Stimulated activated naive CD8-positive, alpha-beta T cell treated with anti-CD3 and anti-CD28 coated beads, Interleukin-15, Interleukin-2, amounts not matched to agents 100 U/mL and 50 U/mL, for 24 hours (primary cell): ENCODE measurements around the gene DUS3L.

Experiments
- ATAC-seq: fragments of 150-1000 bp; cut with Tn5 transposase; one replicate; pipeline ENCODE4 v1.10.0; 2021
- DNase-seq: peaks from one replicate; pipeline ENCODE4 v3.0.0; 2021

The DUS3L gene, protein sequence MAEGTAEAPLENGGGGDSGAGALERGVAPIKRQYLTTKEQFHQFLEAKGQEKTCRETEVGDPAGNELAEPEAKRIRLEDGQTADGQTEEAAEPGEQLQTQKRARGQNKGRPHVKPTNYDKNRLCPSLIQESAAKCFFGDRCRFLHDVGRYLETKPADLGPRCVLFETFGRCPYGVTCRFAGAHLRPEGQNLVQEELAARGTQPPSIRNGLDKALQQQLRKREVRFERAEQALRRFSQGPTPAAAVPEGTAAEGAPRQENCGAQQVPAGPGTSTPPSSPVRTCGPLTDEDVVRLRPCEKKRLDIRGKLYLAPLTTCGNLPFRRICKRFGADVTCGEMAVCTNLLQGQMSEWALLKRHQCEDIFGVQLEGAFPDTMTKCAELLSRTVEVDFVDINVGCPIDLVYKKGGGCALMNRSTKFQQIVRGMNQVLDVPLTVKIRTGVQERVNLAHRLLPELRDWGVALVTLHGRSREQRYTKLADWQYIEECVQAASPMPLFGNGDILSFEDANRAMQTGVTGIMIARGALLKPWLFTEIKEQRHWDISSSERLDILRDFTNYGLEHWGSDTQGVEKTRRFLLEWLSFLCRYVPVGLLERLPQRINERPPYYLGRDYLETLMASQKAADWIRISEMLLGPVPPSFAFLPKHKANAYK

DNA sequence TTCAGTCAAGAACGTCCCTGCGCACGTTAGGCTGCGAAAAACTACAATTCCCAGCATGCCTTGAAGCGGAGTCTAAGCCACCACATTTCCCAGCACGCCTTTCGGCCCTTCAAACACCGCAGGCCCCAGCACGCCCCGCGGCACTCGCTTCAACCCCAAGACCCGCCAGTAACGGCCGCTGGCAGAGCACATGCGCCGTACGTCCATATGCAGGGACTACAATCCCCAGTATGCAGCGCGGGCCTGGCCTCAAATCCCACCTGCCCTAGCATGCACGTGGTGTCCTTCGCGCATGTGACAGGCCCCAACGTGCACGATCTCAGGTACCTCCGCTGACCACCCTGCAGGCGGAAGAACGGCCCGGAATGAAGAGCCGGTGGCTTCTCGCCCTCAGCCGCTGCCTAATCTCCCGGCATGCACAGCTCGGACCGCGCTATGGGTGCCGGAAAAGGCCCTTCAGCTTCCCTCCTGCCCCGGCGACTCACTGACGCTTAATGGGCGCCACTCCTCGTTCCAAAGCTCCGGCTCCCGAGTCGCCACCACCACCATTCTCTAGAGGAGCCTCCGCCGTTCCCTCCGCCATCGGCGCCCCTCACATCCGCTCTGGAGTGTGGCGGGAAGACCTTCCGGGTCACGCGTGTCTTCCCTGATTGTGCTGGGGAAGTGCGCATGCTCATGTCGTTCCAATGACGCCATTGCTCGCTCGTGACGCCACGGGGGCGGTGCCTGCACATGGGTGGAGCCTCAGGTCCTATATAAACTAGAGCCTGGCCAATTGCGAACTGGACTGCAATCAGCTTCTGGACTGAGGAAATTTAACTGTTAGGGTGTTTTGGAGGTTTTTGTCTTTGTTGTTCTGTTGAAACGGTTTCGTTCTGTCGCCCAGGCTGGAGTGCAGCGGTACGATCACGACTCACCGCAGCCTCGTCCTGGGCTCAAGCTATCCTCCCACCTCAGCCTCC lies at the start of gene DUS3L:
Gene DUS3L, minus strand, starts transcription at position 605 of the 962 bp plus-strand sequence. Its CDS starts 22 bp downstream, at position 583.
- peak; percentile 97 for DNase-seq
- ATAC-seq = peak; percentile 97

DNA sequence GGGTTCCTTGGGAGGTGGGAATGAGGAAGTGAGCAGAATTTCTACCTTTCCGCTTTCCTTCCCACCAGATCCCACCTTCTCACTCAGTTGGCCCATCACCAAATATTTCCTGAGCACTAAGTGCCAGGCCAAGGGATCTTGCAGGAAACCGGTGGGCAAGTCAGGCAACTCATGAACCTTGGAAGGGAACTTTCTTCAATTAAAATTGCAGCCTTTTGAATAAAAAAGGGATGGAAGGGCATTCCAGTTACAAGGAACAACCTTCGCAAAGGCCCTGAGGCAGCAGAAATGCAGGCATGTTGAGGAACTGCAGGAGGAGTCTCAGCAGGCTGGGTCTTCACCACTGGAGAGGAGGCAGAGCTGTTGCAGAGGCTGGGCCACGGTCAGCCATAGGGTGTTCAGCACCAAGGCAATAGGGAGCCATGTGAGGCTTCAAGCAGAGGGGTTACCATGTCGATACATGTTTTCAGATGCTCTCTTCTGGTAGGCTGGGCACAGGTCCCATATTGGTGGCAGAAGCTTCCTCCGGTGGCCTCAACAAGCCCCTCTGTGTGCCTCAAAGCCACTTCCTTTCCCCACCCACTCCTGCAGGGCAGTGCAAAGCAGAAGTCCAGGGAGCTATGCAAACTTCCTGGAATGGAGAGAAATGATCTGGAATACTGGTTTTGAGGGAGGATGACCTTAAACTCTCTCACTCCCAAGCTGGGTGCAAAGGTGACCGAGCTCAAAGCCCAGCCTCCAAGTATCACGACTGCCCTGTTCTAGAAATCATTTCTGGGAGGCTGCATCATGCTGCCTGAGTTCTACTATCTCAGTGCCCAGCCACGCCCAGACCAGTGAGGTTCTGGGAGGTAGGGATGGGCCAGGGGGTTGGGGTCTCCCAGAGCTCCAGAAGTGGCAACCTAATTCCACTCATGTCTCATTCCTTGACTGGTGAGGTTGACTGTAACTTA lies 48.4 kb upstream of the DUS3L start, which contains the start of gene FUT6:
Gene FUT6, minus strand, starts transcription at position 638 of the 953 bp plus-strand sequence. CDS start 7,135 bp downstream, outside the sequence.
- DNase-seq (no peak), ATAC-seq (no peak)

DNA sequence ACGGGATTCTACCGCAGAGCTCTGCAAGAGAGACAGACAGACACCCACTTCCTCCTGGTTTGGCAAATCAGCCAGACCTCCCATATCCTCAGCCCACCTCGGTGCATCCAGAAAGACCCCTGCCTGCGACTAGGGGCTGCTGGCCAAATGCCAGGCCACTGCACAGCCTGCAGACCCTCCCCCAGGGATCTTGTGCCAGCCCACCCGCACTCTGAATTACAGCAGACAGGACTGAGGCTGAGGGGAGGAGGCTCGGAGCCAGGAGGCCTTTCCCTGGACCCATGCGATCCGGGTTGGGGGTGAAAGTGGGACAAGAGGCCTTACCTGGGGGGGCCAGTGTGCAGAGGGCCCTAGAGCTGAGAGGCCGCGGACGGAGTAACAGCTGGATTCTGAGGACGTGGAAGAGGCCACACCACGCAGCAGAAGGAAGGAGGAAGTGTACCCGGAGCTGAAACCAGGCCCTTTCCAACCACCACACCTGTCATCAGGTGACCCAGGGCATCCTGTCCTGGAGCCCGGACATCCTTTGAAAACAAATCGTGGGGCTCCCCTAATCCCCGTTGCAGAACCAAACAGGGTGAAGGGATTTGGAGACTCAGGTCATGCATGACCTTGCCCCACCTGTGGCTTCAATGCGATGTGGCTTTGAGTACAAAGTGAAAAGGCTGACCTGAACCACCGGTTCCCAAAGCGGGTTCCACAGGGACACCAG lies 47.5 kb upstream of the DUS3L start:
- no peak for ATAC-seq
- DNase-seq = no peak

DNA sequence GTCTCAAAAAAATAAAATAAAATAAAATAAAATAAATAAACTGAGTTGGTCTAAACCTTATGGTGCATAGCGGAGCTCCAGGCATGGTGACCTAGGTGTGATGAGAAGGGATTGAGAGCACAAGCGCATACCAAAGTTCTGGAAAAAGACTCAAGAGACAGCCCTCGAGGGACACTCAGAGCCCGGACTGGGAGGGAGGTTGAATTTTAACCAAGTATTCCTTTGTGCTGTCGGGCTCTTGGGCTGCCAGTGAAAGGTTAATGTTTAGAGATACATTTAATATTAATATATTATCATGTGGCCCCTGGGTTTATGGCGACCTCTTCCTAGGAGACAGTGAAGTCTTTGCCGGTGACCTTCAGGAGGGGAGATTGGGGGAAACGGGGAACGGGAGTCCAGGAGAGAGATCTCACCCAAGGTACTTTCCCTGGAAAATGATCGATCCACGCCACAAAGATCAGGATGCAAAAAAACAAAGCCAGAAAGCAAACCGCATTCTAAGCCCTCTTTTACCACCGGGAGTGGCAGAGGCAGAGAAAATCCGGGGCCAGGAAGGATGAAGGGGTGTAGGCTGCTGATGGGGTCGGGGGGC lies 46.9 kb upstream of the DUS3L start:
- ATAC-seq (no peak), DNase-seq (no peak)

DNA sequence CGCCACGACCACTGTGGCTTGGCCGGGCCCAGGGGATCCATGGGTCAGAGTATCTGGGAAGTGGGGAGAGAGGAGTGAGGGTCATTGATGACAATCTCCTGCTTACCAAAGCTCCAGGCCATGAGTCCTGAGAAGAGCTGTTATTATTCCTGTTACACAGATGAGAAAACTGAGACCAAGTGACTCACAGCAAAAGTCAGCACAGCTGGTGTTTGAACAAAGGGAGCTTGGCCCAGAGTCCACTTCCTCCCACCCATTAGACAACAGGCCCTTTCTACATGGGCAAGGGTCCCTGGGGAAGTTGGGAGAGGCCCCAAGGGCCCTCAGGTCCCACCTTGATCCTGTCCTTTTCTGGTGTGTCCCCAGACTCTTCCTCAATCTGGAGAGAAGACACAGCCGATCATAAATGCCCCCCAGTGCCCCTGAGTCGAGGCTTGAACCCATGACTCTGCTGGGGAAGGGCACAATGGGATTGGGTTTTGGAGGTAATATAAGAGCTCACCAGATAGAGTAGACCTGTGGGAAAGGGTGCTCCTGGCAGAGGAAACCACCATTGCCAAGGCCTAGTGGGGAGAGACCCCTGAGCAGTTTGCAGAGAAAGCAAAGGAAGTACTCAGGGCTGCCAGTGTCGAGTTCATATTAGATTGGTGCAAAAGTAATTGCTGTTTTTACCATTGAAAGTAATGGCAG lies 41.7 kb upstream of the DUS3L start:
- DNase-seq (no peak), ATAC-seq (no peak)

DNA sequence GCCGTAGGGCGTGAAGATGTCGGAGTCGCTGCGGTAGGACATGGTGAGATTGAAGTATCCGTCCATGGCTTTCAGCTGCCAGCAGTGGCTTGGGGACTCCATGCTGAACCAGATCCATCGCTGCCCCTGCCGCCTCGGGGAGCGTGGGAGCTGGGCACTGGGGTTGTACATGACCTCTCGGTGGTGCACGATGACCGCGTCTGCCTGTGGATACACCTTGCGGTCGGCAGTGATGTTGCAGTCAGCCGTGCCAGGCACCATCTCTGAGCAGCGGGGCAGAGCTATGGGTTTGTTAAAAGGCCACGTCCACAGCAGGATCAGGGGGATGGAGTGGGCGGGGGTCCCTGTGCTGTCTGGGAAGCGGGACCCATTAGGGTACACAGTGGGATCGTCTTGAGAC lies 41.1 kb upstream of the DUS3L start:
- DNase-seq = no peak
- no peak for ATAC-seq

DNA sequence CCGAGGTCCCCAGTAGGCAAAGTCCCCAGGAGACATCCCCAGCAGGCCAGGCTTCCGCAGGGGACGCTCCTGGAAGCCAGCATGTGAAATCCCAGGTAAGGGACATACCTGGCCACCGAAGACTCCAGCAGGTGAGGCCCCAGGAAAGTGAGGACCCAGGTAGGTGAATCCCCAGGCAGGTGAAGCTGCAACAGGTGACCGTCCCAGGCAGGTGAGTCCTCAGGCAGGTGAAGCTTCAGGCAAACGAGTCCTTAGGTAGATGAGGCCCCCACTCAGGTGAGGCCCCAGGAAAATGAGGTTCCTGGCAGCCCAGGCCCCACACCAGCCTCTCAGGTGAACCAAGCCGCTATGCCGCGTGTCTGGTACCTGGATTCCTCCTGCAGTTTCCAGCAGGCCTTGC lies 40.2 kb upstream of the DUS3L start:
- ATAC-seq (no peak), DNase-seq (no peak)

DNA sequence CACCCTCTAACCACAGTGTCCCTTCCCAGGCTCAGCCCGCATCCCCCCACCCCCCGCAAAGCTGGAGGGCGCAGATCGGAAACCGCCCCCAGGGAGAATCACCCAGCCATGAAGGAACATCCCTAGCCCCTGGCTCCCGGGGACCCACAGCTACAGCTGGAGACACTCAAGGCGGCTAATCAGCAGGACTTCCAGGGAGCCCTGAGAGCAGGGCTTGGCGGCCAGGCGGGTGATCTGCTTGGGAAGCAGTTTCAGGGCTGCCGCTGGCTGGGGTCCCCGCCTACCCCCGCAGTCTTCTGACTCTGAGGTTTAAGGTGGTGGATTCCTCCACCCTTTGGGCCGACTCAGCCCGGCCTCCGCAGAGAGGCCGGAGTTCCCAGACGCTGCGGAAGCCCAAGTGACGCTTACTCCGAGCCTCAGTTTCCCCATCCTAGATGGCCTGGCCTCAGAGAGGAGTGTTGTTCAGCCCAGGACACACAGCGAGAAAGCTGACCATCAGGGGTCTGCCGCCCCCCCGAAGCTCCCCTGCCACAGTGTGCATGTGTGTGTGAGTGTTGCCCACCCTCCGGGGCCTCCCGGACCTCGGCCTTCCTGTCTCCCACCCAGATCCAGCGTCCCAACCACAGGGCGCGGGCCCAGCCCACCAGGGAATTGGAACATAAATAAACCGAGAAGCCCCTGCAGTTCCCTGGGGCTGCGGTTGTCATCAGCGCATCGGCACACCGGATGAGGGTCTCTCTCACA lies 38.8 kb upstream of the DUS3L start:
- ATAC-seq = no peak
- DNase-seq = no peak

DNA sequence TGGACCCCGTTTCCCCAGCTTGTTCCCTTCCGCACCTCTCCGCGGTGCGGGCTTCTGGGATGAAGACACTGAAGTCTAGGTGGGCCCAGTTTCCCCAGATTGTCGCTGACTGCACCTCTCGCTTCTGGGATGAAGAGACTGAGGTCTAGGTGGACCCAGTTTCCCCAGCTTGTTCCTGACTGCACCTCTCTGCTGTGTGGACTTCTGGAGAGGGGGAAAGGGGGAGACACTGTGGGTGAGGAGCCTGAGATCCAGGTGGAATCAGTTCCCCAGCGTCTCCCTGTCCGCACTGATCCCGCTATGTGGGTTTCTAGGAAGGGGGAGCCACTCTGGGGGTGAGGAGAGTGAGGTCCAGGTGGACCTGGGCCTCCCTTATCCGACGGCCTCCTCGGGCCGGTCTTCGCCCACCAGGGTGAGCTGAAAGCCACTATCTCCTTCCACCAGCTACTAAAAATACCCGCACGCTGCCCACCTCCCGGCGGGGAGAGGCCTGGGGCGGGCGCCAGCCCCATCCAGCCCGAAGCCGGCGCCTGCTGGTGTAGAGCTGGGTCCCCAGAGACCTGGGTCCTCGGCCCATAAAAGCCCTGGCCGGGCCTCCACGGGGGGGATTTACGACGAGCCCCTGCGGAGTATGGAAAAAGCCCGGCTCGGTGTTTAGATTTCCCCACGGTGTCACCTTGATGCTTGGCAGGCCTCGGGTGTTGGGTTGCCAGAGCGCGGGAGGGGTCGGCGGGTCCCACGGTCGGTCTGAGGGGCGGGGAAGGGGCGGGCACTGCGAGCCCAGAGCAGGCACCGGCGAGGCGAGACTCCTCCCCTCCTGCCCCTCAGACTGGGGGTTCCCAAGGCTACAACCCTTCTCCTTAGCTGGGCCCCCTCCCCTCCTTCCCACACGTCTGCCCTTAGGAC lies 38.0 kb upstream of the DUS3L start:
- ATAC-seq = no peak

DNA sequence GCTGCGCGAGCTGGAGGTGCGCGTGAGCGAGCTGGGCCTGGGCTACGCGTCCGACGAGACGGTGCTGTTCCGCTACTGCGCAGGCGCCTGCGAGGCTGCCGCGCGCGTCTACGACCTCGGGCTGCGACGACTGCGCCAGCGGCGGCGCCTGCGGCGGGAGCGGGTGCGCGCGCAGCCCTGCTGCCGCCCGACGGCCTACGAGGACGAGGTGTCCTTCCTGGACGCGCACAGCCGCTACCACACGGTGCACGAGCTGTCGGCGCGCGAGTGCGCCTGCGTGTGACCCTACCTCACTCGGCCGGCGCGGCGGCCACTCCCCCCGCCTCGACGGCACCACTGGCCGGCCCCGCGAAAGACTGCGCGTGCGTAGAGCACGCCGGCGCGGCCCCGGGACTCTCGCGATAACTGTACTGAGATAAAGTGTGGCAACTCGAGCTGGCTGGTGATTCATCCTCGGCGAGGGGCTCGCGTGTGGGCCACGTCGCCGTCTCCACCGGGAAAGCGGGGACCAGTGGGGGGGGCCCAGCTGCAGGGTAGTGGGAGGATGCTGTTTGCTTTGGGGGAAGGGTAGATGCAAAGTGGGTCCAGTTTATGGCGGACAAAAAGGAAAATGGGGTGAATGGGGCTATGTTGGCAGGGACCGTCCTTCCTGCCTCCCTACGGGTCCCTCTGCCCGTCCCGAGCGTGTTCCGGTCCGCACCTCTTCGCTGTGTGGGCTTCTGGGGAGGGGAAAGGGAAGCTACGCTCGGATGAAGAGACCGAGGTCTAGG lies 37.1 kb upstream of the DUS3L start:
- ATAC-seq = peak; percentile 79
- peak; percentile 96 for DNase-seq

More for the DNA sequence above, 38.0 kb upstream of the DUS3L start:
- peak; percentile 69 for DNase-seq

DNA sequence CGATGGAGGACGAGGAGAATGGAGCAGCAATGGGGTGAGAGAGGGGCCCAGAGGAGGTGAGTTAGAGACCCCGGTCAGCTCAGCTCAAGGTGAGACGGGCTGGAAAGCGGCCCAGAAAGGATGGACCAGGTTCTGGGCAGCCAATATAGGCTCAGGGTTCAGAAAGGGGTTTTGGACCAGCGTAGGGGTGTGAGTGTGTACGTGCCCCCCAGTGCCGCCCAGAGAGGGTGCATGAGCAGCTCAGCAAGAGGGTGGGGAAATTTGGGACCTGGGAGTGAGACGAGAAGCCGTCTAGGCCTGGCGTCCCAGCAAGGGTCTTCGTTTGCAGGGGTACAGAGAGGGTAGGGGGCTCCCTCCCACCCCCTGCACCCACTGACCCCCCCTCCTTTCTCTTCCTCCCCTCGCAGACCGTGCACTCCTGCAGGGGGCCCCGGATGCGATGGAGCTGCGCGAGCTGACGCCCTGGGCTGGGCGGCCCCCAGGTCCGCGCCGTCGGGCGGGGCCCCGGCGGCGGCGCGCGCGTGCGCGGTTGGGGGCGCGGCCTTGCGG lies 36.5 kb upstream of the DUS3L start:
- ATAC-seq (no peak), DNase-seq (no peak)

DNA sequence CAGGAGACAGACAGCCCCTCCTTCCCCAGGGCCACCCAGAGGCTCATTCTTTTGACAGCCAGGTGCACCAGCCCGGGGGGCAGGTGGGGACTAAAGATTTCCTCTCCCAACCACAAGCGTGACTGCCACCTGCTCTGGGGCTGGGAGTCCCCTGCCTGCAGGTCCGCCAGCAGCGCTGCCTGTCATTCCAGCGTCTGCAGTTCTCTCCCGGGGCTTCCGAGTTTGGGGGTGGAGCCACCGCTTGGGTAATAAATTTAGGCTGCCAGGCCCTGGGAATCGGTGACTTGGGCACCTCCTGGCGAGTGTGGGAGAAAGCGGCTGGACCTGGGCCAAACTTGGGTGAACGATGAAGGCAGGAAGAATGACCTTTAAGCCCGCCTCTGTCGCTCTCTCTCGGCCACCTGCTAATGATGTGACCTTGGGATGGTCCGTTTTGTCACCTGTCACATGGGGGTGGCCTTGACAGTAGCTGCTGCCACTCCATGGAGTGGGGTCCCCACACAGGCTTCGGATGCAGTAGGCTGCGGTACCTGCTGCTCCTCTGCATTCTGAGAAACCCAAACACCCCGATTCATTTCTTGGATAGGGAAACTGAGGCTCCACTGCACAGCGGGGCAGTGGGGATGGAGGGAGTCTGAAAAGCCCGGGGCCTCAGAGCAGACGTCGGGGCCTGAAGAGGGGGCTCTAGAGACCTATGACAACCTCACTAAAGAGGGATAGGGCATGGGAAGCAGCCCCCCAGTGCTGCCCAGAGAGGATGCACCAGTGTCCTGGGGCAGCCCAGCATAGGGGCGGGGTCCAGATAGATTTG lies 35.8 kb upstream of the DUS3L start:
- DNase-seq = peak; percentile 34

DNA sequence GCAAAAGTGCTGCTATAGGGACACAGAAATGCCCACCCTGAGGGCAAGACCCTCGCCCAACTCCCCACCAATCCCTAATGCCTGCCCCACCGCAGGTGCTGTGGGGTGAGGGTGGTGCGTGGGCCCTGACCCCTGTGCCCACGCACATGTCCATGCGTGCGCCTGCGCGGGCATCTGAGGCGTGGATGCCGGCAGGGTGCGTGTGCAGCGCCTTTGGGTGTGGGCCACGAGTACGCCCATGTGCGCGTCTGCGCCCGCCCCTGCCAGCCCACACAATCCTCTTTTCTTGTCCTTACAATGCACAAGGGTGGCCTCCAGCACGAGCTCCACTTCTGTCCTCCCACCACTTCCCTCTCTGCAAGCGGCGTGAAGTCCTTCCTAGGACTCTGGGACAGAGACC lies 34.2 kb upstream of the DUS3L start:
- no peak for DNase-seq
- no peak for ATAC-seq

More for the DNA sequence above, 35.8 kb upstream of the DUS3L start:
- no peak for ATAC-seq

DNA sequence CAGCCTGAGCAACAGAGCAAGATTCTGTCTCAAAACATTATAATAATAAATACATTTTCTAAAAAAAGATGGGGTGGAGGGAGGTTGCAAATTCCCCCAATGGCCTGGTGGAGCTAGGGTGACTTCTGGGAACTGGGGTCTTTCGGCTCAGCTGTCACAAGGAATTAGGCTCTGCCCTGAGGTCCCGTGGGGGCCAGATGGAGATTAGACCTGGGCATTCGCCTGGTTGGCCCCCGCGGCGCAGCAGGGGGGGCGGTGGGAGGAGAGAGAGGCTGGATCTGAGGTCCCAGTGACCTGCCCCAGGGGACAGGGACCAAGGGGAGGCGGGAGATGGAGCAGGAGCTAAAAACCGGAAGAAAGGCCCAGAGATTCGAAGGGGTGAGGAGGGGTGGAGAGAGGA lies 33.8 kb upstream of the DUS3L start:
- DNase-seq (no peak), ATAC-seq (no peak)

DNA sequence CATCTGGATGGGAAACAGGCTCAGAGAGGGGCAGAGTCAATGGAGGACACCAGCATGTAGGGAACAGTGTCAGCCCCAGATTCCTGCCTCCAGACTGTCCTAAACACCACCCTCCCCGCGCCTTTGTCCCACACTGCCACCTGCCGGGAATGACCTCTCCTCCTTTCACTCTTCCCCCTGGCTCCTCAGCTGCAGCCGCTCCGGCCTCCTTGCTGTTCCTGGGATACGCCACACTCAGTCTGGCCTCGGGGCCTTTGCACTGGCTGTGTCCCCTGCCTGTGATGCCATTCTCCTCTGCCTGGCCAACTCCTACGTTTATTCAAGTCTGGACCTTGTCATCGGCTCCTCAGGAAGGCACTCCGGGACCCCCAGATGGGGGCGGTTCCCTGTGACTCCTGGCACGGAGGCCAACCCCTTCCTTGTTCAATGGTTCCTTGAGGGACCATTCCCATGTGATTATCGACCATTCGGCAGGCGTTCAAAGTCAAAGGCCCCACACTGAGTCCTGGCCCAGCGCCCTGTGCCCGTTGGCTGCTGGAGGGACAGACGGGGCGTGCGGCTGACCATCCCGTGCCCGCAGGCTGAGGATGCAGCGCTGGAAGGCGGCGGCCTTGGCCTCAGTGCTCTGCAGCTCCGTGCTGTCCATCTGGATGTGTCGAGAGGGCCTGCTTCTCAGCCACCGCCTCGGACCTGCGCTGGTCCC lies 32.8 kb upstream of the DUS3L start:
- no peak for DNase-seq
- ATAC-seq = no peak
